ENCODE measurements around the gene FAM219B. TPM values are rescaled to one million over a fixed set of nuclear protein-coding genes. Genes with fewer than 3 reads are reported as not detected.
A peak's percentile ranks its signal among the peaks of the same experiment; 100 is the strongest.

The FAM219B gene
- total and polyA plus RNA-seq, 8 donors, result 12.3 to 85.3 (median 40.3) TPM

DNA sequence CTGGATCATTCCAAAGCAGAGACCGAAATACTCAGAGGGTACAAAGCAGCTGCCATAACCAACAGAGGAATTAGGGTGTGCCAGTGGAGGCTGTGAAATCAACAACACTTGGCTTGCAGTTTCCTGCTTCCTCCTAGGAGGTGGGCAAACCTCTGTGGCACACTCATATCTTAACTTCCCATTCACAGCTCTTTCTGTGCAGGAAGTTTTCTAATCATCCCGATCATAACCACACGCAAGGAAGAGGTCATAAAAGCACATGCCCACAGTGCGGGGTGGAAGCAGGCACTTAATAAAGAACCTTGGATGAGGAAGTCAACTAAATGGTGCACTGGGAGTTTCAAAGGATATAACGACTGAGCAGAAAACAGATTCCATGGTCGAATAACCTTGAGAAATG is 38.6 kb downstream of the FAM219B start:
- WGBS, 5 donors, result 25 to 40% (median 34%) methylated on average over 6 of the region's 6 CpGs
- Histone ChIP-seq H3K36me3 (peaks cover 0 to 13% (median 5%) of the 10 kb centered on the region in 4 donors), H3K9me3 (no peaks in the 10 kb centered on the region), H3K27ac (peak overlapping the region; percentile 68 to 95 (median 94)), H3K4me1 (peaks cover 76 to 96% (median 85%) of the 10 kb centered on the region in 4 donors), H3K4me3 (no peak overlapping the region), H3K27me3 (no peaks in the 10 kb centered on the region)
- intact Hi-C loops (cut with DNase I; ENCODE audit: low total_unique reads), result no loop called here
- no peak for TF ChIP-seq EP300 (IDR thresholded peaks at IDR 0.05)
- peak in 2 of 3 donors; percentile 78 to 87 for TF ChIP-seq POLR2AphosphoS5 (IDR thresholded peaks at IDR 0.05)
- DNase-seq, result peak; percentile 52 to 57

DNA sequence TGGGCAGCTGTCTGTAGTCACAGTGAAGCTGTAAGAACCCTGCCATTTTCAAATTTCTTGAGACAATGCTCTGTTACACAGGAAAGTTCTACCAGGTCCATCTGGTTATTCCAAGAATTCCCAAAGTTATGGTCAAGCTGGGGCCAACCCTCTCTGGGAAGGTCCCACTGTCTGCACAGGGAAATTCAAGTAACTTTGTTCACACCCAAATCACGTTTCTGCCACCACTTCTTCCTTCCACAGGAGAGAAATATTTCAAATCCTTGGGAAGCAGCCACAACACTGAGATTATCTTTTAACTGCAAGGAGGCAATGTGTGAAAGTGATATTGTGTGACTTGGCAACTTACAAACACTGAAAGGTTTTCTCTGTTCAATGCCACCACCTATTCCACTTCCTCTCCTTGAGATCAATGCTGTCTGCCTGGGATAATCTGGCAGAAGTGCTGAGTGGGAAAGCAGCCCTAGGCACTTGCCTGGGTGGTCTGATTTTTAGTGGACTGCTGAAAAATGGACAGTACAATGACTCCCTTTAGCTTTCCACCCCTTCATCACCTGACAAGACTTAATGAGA is 39.1 kb downstream of the FAM219B start:
- WGBS, 5 donors, result 21 to 29% (median 24%) methylated on average over 1 of the region's 1 CpG
- Histone ChIP-seq H3K9me3 (no peaks in the 10 kb centered on the region), H3K4me1 (peaks cover 75 to 96% (median 83%) of the 10 kb centered on the region in 4 donors), H3K27ac (peak overlapping the region; percentile 68 to 95 (median 94)), H3K27me3 (no peaks in the 10 kb centered on the region), H3K4me3 (no peak overlapping the region), H3K36me3 (peaks cover 0 to 13% (median 5%) of the 10 kb centered on the region in 4 donors)
- DNase-seq, result no peak
- no peak for TF ChIP-seq EP300 (IDR thresholded peaks at IDR 0.05)
- TF ChIP-seq POLR2AphosphoS5 (IDR thresholded peaks at IDR 0.05), result no peak
- TF ChIP-seq, protein P1, sequence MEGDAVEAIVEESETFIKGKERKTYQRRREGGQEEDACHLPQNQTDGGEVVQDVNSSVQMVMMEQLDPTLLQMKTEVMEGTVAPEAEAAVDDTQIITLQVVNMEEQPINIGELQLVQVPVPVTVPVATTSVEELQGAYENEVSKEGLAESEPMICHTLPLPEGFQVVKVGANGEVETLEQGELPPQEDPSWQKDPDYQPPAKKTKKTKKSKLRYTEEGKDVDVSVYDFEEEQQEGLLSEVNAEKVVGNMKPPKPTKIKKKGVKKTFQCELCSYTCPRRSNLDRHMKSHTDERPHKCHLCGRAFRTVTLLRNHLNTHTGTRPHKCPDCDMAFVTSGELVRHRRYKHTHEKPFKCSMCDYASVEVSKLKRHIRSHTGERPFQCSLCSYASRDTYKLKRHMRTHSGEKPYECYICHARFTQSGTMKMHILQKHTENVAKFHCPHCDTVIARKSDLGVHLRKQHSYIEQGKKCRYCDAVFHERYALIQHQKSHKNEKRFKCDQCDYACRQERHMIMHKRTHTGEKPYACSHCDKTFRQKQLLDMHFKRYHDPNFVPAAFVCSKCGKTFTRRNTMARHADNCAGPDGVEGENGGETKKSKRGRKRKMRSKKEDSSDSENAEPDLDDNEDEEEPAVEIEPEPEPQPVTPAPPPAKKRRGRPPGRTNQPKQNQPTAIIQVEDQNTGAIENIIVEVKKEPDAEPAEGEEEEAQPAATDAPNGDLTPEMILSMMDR (IDR thresholded peaks at IDR 0.05), result no peak
- no peak for TF ChIP-seq POLR2A (IDR thresholded peaks at IDR 0.05)
- intact Hi-C loops (cut with DNase I; ENCODE audit: low total_unique reads), result no loop called here

DNA sequence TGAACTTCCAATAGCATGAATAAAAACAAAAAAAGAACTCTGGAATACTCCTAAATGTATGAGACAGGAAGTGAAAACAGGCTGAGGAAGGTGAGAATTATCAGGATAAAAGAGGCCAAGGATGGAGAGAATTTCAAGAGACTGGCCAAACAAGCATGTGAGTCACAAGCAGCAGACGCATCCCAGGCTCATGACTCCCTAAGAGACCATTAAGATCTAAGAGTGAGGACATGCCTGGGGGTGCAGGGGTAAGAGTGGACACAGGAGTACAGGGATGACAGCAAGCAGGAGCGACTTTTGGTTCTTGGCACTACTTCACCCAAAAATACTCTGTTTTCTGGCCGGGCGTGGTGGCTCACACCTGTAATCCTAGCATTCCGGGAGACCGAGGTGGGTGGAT is 40.6 kb downstream of the FAM219B start:
- Histone ChIP-seq H3K36me3 (peaks cover 0 to 13% (median 6%) of the 10 kb centered on the region in 4 donors), H3K9me3 (no peaks in the 10 kb centered on the region), H3K27me3 (no peaks in the 10 kb centered on the region), H3K27ac (peak overlapping the region in 3 of 5 donors; percentile 26 to 95 (median 94)), H3K4me3 (no peak overlapping the region), H3K4me1 (peaks cover 60 to 81% (median 69%) of the 10 kb centered on the region in 4 donors)
- WGBS, 5 donors, result 71 to 82% (median 73%) methylated on average over 6 of the region's 6 CpGs
- no peak for DNase-seq
- intact Hi-C loops (cut with DNase I; ENCODE audit: low total_unique reads), result no loop called here
- TF ChIP-seq, protein P1 (IDR thresholded peaks at IDR 0.05), result no peak
- TF ChIP-seq POLR2AphosphoS5 (IDR thresholded peaks at IDR 0.05) (peak in 1 of 3 donors; percentile 16), POLR2A (IDR thresholded peaks at IDR 0.05) (no peak), EP300 (IDR thresholded peaks at IDR 0.05) (no peak)

DNA sequence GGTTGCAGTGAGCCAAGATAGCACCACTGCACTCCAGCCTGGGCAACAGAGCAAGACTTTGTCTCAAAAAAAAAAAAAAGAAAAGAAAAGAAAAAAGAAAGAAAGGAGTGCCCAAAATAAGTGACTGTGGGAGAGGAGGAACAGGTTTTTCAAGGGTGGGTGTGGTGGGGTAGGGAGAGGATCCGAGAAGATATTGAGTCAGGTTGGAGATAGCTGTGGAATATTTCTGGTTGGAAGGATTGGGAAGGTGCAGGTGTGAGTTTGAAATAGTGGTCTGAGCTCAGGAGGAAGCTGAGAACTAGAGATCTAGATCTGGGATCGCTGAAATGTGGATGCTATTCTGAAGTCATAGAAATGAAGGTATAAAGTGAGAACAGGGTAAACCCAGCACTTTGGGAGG is 41.3 kb downstream of the FAM219B start:
- Histone ChIP-seq H3K27ac (peak overlapping the region in 2 of 5 donors; percentile 10 to 18), H3K36me3 (peaks cover 0 to 13% (median 6%) of the 10 kb centered on the region in 4 donors), H3K4me1 (peaks cover 53 to 74% (median 61%) of the 10 kb centered on the region in 4 donors), H3K4me3 (no peak overlapping the region), H3K27me3 (no peaks in the 10 kb centered on the region), H3K9me3 (no peaks in the 10 kb centered on the region)
- intact Hi-C loops (cut with DNase I; ENCODE audit: low total_unique reads), result no loop called here
- DNase-seq, result no peak
- WGBS, 5 donors, result 46 to 80% (median 61%) methylated on average over 2 of the region's 2 CpGs
- TF ChIP-seq, protein P1 (IDR thresholded peaks at IDR 0.05), result no peak
- TF ChIP-seq POLR2A (IDR thresholded peaks at IDR 0.05), result no peak
- TF ChIP-seq POLR2AphosphoS5 (IDR thresholded peaks at IDR 0.05), result no peak
- TF ChIP-seq EP300 (IDR thresholded peaks at IDR 0.05), result no peak

DNA sequence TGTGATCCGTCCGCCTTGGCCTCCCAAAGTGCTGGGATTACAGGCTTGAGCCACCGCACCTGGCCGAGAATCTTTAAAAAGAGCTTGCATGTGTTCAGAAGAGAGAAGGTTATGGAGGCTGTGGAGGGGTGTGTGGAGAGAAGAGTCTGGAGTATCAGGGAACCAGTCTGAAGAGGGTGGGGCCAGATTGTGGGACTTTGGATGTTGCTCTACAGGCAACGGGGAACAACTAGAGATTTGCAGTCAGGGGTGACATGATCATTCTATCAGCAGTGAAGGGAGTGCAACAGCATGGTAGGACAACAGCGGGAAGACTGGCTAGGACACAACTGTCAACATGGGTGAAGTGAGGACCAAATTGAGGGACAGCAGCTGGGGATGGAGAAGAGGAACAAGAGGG is 42.4 kb downstream of the FAM219B start:
- H3K4me1 ChIP-seq, result peaks cover 51 to 74% (median 60%) of the 10 kb centered on the region in 4 donors
- WGBS, 5 donors, result 82 to 89% (median 87%) methylated on average over 6 of the region's 6 CpGs

More for the DNA sequence above, 42.4 kb downstream of the FAM219B start:
- H3K27ac ChIP-seq, result peak overlapping the region in 1 of 5 donors; percentile 26
- intact Hi-C loops (cut with DNase I; ENCODE audit: low total_unique reads), result no loop called here
- no peak overlapping the region for H3K4me3 ChIP-seq
- no peak for DNase-seq
- no peaks in the 10 kb centered on the region for H3K9me3 ChIP-seq
- TF ChIP-seq POLR2A (IDR thresholded peaks at IDR 0.05), result no peak
- TF ChIP-seq, protein P1 (IDR thresholded peaks at IDR 0.05), result no peak
- TF ChIP-seq POLR2AphosphoS5 (IDR thresholded peaks at IDR 0.05), result no peak
- no peak for TF ChIP-seq EP300 (IDR thresholded peaks at IDR 0.05)
- peaks cover 0 to 13% (median 6%) of the 10 kb centered on the region in 4 donors for H3K36me3 ChIP-seq
- H3K27me3 ChIP-seq, result no peaks in the 10 kb centered on the region

All from stomach (tissue), 9 donors.